Stimulated activated CD8-positive, alpha-beta memory T cell treated with anti-CD3 and anti-CD28 coated beads, Interleukin-12 subunit alpha, Interleukin-12 subunit beta, amount 100 ng/mL, for 24 hours (primary cell): ENCODE results near the gene GALNT2.

ENCODE experiments used
- DNase-seq: peaks from one replicate; pipeline ENCODE4 v3.0.0-alpha.2; 2020; ENCODE audit errors: extremely low read depth

Gene GALNT2

GRCh38 chr1:230071316-230071715, 4.3 kb downstream of the GALNT2 start:
- no peak for DNase-seq

- no peak for DNase-seq
Observed at GRCh38 chr1:230072296-230072695, 5.3 kb downstream of the GALNT2 start.

DNA sequence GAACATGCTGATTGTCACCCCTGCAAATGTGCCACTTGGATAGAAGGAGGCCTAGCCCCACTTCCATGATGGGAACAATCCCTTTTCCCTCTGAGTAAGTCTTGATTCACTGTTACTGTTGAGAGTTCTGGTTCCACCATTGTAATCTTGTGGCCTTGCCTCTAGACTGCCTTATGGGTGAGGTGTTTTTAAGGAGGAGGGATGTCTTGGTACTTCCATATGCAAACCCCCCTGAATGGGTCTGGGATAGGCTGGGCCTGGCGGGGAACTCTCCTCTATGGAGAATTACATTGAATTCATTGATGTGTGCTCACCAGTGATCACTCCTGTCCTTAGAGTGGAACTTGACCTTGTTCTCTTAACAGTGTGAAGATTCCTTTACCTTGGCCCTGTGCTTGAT, 5.8 kb downstream of the GALNT2 start:
- no peak for DNase-seq

DNA sequence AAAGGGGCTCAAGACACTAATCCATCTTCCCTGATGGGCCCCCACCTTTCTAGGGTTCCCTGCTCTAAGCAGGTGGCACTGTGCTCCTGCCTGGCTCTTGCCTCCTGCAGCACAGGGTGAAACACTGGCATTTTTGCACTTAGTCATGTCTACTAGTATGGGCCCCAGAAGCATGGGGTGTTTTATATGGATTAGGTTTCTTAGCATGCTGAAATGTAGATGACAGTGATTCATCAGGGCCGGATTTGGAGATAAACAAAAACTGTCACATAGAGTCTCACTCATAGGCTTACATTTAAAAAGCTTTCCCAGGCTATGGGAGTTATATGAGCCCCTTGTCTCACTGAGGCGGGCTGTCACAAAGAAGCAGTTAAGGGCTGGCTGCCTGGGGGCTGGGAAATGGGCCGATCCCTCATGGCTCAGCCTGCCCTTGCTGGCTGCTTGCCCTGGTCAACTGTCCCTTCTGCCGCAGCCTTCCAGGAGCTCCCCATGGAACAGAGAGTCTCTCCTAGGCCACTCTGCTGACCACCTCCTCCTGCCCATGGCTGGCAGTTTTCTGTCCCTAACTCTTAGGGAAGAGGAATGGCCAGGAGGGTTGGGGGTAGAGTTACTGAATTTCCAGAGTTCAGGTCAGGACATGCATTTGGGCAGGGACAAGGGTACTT, 6.5 kb downstream of the GALNT2 start:
- DNase-seq, result no peak

DNA sequence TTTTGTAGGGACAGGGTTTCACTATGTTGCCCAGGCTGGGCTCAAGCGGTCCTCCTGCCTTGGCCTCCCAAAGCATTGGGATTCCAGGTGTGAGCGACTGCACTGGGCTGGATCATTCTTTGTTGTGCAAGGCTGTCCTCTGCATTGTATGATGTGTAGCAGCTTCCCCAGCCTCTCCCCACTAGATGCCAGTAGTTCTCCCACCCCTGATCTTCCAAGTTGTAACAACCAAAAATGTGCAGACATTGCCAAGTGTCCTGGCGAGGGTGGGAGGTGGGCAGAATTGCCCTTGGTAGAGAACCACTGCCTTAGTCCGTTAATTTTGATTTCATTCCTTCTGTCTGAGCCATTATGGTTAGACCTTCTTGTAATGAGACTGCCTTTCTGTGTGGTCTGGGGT, 7.2 kb downstream of the GALNT2 start:
- DNase-seq, result no peak

- DNase-seq, result no peak
Observed at GRCh38 chr1:230074762-230075161, 7.7 kb downstream of the GALNT2 start.

- DNase-seq, result no peak
Observed at GRCh38 chr1:230076121-230076520, 9.1 kb downstream of the GALNT2 start.

GRCh38 chr1:230077011-230077410, 10.0 kb downstream of the GALNT2 start:
- no peak for DNase-seq

DNA sequence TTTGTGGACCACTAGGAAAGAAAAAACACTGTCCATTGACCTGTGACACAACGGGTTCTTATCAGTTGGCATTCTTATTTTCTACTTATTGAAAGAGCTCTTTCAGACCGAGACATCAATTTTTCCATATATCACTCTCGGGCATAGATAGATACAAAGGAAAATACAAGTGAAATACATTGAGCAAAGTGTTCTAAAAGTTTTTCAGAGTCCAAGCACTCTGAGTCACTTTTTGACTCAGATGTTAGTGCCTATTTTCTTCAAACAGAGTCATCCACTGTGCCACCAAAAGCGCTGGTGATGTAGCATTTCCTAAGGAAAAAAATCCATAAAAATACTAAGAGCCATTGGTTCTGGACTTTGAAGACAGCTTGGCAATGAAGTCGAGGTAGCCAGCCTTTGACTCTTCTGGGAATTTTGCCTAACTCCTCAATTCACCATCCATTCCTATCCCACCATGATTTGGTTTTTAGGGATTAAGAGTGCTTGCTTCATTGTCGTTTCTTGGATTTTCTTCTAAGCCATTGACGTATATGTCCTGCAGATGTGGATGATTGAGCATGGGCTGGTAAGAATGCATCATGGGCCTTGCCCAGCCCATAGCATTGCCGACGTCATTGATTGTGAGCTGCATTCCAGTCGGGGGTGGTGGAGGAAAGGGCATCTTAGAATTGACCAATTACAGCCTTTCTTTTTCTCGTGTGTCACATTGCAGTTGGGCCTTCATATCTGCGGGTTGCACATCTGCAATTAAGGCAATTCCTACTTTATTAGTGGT, 10.6 kb downstream of the GALNT2 start:
- no peak for DNase-seq

DNA sequence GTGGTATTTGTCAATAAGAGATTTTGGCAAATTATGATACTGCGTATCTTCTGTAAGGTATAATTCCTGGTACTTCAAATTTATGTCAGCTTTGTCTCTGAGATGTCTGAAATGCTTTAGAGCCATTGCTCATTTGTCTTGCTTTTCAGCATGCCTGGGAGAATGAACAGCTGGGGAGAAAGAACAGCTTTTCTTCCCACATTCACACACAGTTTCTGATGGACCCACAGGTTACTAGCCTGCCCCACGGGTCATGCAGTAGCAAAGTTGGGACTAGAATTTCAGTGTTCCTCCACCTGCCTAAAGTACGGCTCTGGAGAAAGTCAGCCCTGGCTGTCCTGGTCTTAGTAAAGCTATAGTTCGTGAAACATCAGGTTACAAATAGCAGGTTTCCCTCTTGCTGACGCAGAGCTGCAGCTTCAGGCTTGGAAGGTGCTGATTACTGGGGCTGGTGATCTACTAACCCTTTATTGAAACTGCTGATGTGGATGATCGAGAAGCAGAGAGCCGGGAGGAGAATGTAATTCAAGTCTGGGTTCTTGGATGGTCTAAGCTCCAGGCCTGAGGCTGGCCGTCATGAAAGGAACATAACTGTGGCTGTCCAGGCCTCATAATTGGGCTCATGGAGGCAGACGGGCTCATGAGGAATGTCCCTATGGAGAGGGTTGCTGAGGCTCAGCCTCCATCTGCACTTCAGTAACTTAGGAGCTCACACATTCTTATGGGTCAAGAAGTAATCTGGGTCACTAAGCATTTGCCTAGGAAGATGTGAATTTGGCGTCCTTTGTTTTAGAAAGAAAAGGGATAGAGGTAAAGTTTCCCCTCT, 12.4 kb downstream of the GALNT2 start:
- no peak for DNase-seq

DNA sequence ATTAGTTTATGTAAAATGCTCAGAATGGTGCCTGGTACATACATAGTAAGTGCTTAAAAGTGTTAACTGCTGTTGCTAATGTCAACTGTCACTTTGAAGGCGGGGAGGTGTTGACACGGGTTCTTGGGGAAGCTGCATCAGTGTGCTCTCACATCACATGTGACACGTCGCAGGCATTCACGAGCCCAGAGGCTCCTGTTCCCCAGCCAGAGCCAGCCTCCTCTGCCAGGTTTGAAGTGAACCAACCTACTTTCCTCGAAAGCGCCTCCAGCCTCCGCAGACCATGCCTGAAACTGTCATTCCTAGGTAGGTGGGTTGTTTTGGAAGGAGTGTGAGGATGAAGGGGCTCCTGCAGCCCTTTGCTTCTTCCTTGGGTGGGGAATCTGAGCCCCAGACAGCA, 13.8 kb downstream of the GALNT2 start:
- no peak for DNase-seq

GRCh38 chr1:230081751-230082150, 14.7 kb downstream of the GALNT2 start:
- DNase-seq, result no peak

DNA sequence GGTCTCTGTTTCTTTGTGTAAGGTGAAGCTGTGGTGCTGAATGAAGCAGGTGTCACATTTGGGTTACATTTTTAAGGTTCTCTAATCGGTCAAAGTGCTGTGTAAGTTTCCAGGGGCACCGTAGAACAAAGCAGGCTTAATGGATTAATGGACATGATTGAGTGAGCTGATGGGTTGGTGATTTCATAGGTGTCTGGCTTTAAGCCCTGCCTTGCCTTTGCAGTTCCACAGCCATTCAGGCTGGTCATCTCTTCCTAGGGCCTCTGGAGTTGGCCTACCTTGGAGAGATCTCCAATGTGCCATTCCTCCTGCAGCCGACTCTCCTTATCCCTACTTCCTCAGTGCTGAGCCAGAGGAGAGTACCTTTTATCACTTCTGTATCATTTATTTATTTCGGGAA, 15.2 kb downstream of the GALNT2 start:
- DNase-seq, result no peak

- no peak for DNase-seq
Observed at GRCh38 chr1:230083053-230083452, 16.0 kb downstream of the GALNT2 start.

- no peak for DNase-seq
Observed at GRCh38 chr1:230083746-230084407, 16.8 kb downstream of the GALNT2 start.

DNA sequence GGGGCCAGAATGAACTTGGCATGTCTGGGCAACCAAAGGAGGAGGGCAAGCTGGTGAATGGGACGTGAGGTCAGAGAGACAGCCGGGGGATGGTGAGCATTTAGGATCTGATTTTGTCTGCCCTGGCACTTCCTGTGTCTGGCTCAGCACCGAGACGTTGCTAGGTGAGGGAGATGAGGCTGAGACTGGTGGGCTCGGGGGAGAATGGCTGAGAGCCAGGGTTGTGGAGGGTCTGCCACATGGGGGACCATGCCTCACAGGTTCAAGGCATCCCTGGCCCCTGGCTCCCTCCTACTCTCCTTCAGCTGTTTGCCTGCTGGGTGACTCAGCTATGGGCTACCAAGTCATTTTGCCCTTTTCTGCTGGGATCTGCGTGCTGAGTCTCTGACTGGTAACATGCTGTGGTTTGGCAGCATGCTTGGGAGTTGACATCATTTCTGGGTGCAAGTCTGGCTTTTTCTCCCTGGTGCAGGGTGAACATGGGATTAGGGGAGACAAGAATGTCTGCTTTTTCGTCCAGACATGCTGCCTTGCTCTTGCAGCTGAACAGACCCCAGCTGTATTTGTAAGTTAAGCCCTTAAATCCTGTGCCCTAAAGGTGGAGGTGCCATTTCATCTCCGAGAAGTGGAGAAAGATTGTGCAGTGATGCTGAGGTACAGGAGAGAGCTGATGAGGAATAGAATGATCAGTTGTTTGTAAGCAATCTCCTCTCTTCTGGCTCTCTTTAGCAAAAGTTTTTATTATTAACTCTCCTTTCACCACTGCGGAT, 17.6 kb downstream of the GALNT2 start:
- DNase-seq, result peak; percentile 34

DNA sequence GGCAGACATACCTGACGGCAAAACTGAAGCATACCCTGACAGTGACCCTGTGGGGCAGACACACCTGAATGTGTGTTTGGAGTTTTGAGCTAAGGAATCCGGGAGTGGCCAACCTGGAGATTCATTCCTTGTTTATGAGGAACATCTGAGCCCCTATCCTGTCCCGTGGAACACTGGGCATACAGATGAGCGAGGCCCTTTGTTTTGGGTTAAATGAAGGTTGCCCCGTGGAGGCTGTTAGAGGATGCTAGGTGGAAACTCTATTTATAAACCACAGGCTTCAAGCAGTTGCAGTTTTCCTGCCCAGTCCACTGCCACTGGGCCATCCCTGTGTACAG, 18.1 kb downstream of the GALNT2 start:
- no peak for DNase-seq

DNA sequence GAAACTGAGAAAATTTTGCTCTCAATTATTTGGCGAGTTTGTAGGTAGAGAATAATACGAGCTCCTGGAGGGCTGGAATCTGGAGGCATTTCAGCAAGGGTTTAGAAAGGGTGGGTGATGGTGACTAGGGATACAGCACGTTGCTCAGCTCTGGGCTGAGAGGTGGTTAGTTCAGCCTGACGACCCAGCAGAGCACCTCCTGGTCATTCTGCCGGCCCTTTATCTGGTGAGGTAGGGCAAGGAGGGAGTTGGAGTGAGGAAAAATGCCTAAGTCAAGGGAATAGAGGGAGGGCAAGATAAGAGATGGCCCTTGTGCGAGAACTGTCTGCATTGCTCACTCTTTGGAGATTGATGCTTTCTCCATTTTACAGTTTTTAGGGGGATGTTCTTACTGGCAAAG, 19.1 kb downstream of the GALNT2 start:
- no peak for DNase-seq

GRCh38 chr1:230087028-230087716, 20.1 kb downstream of the GALNT2 start:
- no peak for DNase-seq

DNA sequence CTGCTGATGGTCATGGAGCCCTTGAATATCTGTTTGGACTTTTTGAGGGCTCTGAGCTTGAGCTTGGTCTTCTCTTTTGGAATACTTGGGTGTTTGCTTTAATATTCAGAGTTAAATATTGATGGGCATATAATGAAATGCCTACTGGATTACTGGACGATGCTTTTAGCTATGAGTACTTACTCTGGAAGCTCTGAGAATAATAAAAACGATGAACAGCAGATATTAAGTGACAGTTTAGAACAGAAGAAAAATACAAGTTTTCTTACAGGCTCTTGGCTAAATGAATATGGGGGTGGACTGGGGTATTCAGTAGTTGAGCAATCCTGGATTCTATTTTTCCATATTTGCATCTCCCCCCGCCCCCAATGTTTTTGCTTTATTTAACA, 20.7 kb downstream of the GALNT2 start:
- DNase-seq, result no peak

- no peak for DNase-seq
Observed at GRCh38 chr1:230090194-230090711, 23.2 kb downstream of the GALNT2 start.
